Vagina (tissue), 2 donors: Measurements from ENCODE around the gene ZNF423. TPM values are rescaled to one million over a fixed set of nuclear protein-coding genes. Genes with fewer than 3 reads are reported as not detected.

Experiments used
- DNase-seq, 2 donors: peaks; one replicate each; pipeline ENCODE4 v3.0.0-alpha.2; 2017; ENCODE audit errors: extremely low spot score in 2 of 2
- H3K27ac ChIP-seq: fragments of 200-600 bp; sonication (generic); one replicate; pipeline ENCODE4 v1.5.1; 2019
- H3K27me3 ChIP-seq: fragments of 200-600 bp; sonication (generic); one replicate; pipeline ENCODE4 v1.5.1; 2019
- H3K36me3 ChIP-seq, 2 donors: fragments of 200-600 bp; sonication (generic); one replicate each; pipeline ENCODE4 v1.5.1; 2017 to 2019
- H3K4me1 ChIP-seq: fragments of 200-600 bp; sonication (generic); one replicate; pipeline ENCODE4 v1.5.1; 2019
- H3K4me3 ChIP-seq, 2 donors: fragments of 200-600 bp; sonication (generic); 1 replicate in 1 of 2; 2 replicates in 1 of 2; pipeline ENCODE4 v1.5.1; 2016 to 2019
- H3K9me3 ChIP-seq: fragments of 200-600 bp; sonication (generic); one replicate; pipeline ENCODE4 v1.5.1; 2019
- POLR2A ChIP-seq, 2 donors: fragments of 450-650 bp; IDR thresholded peaks; one replicate each; pipeline ENCODE4 v1.6.1; 2017; ENCODE audit warnings: antibody characterized with exemption in 2 of 2, mild to moderate bottlenecking in 2 of 2, moderate library complexity in 2 of 2
- POLR2AphosphoS5 ChIP-seq, 2 donors: sonication (generic); formaldehyde crosslinking; IDR thresholded peaks; one replicate each; pipeline ENCODE4 v1.9.0; 2017; ENCODE audit warnings: antibody characterized with exemption in 2 of 2, mild to moderate bottlenecking in 2 of 2, low read depth in 1 of 2; ENCODE audit not compliant: insufficient read depth in 1 of 2
- intact Hi-C: fragments of 100-400 bp; cut with DNase I; formaldehyde crosslinking; loops from one replicate; pipeline ENCODE4 v1.15.1; 2023
- total RNA-seq: library from RNA; depleted of rRNA; stranded (reverse); fragments of >200 nt; gene quantifications from one replicate; pipeline ENCODE4 v1.2.3, GENCODE V29; 2016
- TF ChIP-seq, protein P1 (sequence below), 3 experiments: fragments of 450-650 bp in 2 of 3; fragments of 200-600 bp in 1 of 3; sonication (generic) in 1 of 3; IDR thresholded peaks; one replicate each; pipeline ENCODE4 v1.5.1; 2017 to 2019; ENCODE audit warnings: antibody characterized with exemption in 3 of 3, mild to moderate bottlenecking in 2 of 3, moderate library complexity in 2 of 3

Gene ZNF423
- total RNA-seq, 1 donor from 2014 or later, result 10.3 TPM

DNA sequence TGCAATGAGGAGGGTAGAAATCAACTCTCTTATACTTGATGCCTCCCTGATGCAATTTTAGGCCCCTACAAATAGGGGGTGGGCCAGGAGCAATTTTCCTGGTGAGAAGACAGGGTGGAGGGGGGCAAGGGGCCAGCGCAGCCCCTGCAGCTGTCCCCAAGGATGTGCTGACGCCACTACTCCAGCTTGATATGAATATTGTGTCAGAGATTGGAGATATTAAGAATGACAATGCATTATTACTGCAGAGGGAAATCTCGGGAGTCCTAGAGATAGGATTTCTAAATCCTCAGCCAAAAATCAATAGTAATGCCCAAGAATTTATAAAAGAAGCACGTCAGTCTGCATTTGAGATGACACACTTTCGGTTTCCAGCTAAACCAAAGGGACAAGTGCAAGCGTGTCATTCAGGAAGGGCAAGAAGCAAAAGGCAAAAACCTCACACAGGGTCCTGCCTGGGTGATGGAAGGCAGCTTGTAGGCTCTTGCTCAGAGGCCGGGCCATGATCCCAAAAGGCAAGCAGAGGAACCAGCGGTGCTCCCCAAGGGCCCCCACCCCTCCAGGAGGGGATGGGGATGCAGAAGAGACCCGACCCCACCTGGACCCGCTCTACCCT is 303.5 kb downstream of the ZNF423 start:
- H3K27ac ChIP-seq, result no peak overlapping the region
- H3K36me3 ChIP-seq, result no peaks in the 10 kb centered on the region
- no peak for DNase-seq
- no peaks in the 10 kb centered on the region for H3K27me3 ChIP-seq
- intact Hi-C loops, result no loop called here
- TF ChIP-seq POLR2AphosphoS5 (IDR thresholded peaks at IDR 0.05; ENCODE audit: insufficient read depth in 1 of 2, low read depth in 1 of 2) (no peak), POLR2A (IDR thresholded peaks at IDR 0.05) (no peak)
- TF ChIP-seq, protein P1, sequence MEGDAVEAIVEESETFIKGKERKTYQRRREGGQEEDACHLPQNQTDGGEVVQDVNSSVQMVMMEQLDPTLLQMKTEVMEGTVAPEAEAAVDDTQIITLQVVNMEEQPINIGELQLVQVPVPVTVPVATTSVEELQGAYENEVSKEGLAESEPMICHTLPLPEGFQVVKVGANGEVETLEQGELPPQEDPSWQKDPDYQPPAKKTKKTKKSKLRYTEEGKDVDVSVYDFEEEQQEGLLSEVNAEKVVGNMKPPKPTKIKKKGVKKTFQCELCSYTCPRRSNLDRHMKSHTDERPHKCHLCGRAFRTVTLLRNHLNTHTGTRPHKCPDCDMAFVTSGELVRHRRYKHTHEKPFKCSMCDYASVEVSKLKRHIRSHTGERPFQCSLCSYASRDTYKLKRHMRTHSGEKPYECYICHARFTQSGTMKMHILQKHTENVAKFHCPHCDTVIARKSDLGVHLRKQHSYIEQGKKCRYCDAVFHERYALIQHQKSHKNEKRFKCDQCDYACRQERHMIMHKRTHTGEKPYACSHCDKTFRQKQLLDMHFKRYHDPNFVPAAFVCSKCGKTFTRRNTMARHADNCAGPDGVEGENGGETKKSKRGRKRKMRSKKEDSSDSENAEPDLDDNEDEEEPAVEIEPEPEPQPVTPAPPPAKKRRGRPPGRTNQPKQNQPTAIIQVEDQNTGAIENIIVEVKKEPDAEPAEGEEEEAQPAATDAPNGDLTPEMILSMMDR (IDR thresholded peaks at IDR 0.05), result no peak
- no peaks in the 10 kb centered on the region for H3K9me3 ChIP-seq
- no peak overlapping the region for H3K4me3 ChIP-seq
- H3K4me1 ChIP-seq, result no peaks in the 10 kb centered on the region

GRCh38 chr16:49550666-49551065 is 305.2 kb downstream of the ZNF423 start:
- DNase-seq, result no peak
- no peaks in the 10 kb centered on the region for H3K9me3 ChIP-seq
- no peaks in the 10 kb centered on the region for H3K27me3 ChIP-seq
- H3K27ac ChIP-seq, result no peak overlapping the region
- H3K36me3 ChIP-seq, result no peaks in the 10 kb centered on the region
- intact Hi-C loops, result no loop called here
- peaks cover 4% of the 10 kb centered on the region for H3K4me1 ChIP-seq
- H3K4me3 ChIP-seq, result no peak overlapping the region
- TF ChIP-seq, protein P1 (IDR thresholded peaks at IDR 0.05), result no peak
- TF ChIP-seq POLR2AphosphoS5 (IDR thresholded peaks at IDR 0.05; ENCODE audit: insufficient read depth in 1 of 2, low read depth in 1 of 2) (no peak), POLR2A (IDR thresholded peaks at IDR 0.05) (no peak)

GRCh38 chr16:49550140-49550539 is 305.8 kb downstream of the ZNF423 start:
- peaks cover 9% of the 10 kb centered on the region for H3K4me1 ChIP-seq
- intact Hi-C loops, result no loop called here
- H3K4me3 ChIP-seq, result no peak overlapping the region
- H3K27me3 ChIP-seq, result no peaks in the 10 kb centered on the region
- H3K9me3 ChIP-seq, result no peaks in the 10 kb centered on the region
- TF ChIP-seq, protein P1 (IDR thresholded peaks at IDR 0.05), result no peak
- TF ChIP-seq POLR2A (IDR thresholded peaks at IDR 0.05) (no peak), POLR2AphosphoS5 (IDR thresholded peaks at IDR 0.05; ENCODE audit: insufficient read depth in 1 of 2, low read depth in 1 of 2) (no peak)
- no peaks in the 10 kb centered on the region for H3K36me3 ChIP-seq
- no peak overlapping the region for H3K27ac ChIP-seq
- no peak for DNase-seq

GRCh38 chr16:49548325-49548970 is 307.5 kb downstream of the ZNF423 start:
- Histone ChIP-seq H3K27me3 (no peaks in the 10 kb centered on the region), H3K27ac (no peak overlapping the region), H3K4me1 (peaks cover 22% of the 10 kb centered on the region), H3K36me3 (no peaks in the 10 kb centered on the region), H3K9me3 (no peaks in the 10 kb centered on the region), H3K4me3 (no peak overlapping the region)
- DNase-seq, result no peak
- intact Hi-C loops, result no loop called here
- TF ChIP-seq POLR2AphosphoS5 (IDR thresholded peaks at IDR 0.05; ENCODE audit: insufficient read depth in 1 of 2, low read depth in 1 of 2), result no peak
- no peak for TF ChIP-seq POLR2A (IDR thresholded peaks at IDR 0.05)
- TF ChIP-seq, protein P1 (IDR thresholded peaks at IDR 0.05), result no peak

DNA sequence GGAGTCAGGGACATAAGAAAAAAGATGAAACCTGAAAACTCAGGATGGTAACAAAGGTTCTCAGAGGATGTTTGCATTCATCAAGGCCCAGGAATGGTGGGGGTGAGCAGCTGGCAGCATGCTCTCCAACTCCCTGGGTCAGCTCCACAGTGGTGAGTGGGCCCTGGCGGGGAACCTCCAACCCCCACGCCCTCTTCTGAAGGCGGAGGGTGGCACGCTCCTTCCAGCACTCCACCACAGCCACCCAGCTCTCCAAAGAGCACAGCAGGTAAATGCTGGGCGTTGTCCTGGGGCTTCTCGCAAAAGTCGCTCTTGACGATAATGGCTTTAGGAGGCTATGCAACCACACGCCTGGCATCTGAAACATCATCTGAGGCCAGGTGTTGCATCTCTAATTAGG is 308.5 kb downstream of the ZNF423 start:
- Histone ChIP-seq H3K36me3 (no peaks in the 10 kb centered on the region), H3K27ac (peak overlapping the region; percentile 52), H3K4me1 (peaks cover 31% of the 10 kb centered on the region), H3K4me3 (no peak overlapping the region), H3K27me3 (no peaks in the 10 kb centered on the region), H3K9me3 (no peaks in the 10 kb centered on the region)
- no peak for TF ChIP-seq POLR2A (IDR thresholded peaks at IDR 0.05)
- TF ChIP-seq, protein P1 (IDR thresholded peaks at IDR 0.05), result no peak
- TF ChIP-seq POLR2AphosphoS5 (IDR thresholded peaks at IDR 0.05; ENCODE audit: insufficient read depth in 1 of 2, low read depth in 1 of 2), result no peak
- no peak for DNase-seq
- intact Hi-C loops, result no loop called here
